Lower leg skin (tissue), 4 donors: ENCODE data around the gene SDCBP2. TPM values are rescaled to one million over a fixed set of nuclear protein-coding genes. Genes with fewer than 3 reads are reported as not detected.

ENCODE experiments used
- DNase-seq, 2 donors: peaks; one replicate each; pipeline ENCODE4 v3.0.0-alpha.2; 2019; ENCODE audit warnings: low spot score in 2 of 2
- H3K4me3 ChIP-seq: fragments of 200-600 bp; sonication (generic); 2 replicates; pipeline ENCODE4 v1.5.1; 2017; ENCODE audit warnings: mild to moderate bottlenecking, low read depth; ENCODE audit not compliant: poor library complexity, severe bottlenecking
- CTCF ChIP-seq, 3 donors: fragments of 450-650 bp; IDR thresholded peaks; one replicate each; pipeline ENCODE4 v1.5.1; 2016; ENCODE audit warnings: antibody characterized with exemption in 3 of 3, mild to moderate bottlenecking in 3 of 3, moderate library complexity in 2 of 3
- POLR2A ChIP-seq, 2 donors: fragments of 450-650 bp; IDR thresholded peaks; one replicate each; pipeline ENCODE4 v1.6.1; 2016 to 2017; ENCODE audit warnings: antibody characterized with exemption in 2 of 2, mild to moderate bottlenecking in 1 of 2, moderate library complexity in 1 of 2
- WGBS, 2 donors: methylation state at CpG; one replicate each; pipeline ENCODE4 v1.1.5; 2018; 5-methylcytosine and 5-hydroxymethylcytosine counted together
- intact Hi-C: fragments of 100-400 bp; cut with DNase I; formaldehyde crosslinking; loops from one replicate; pipeline ENCODE4 v1.15.0; 2023; ENCODE audit warnings: low total_unique reads
- total RNA-seq, 4 donors: library from RNA; depleted of rRNA; stranded (reverse); fragments of >200 nt; gene quantifications; one replicate each; pipeline ENCODE4 v1.1.0, GENCODE V29; 2016

The SDCBP2 gene
- total RNA-seq, 4 donors from 2014 or later = 141 to 206 (median 181) TPM

GRCh38 chr20:1267161-1267560 is 61.8 kb downstream of the SDCBP2 start:
- H3K4me3 ChIP-seq = no peak overlapping the region
- WGBS, 2 donors = 64 to 65% methylated on average over 8 of the region's 8 CpGs
- DNase-seq = no peak
- intact Hi-C loops = no loop called here
- TF ChIP-seq CTCF (IDR thresholded peaks at IDR 0.05) (no peak), POLR2A (IDR thresholded peaks at IDR 0.05) (no peak)

GRCh38 chr20:1266167-1266973 is 62.6 kb downstream of the SDCBP2 start, which contains the start of gene SNPH:
SNPH (plus strand) TSS chr20:1266294; CDS start chr20:1296240, 29,946 bp downstream.
- 0 to 1% methylated on average over 35 to 53 of the region's 61 CpGs for WGBS, 2 donors
- peak within 1 kb of the TSS; percentile 22 for H3K4me3 ChIP-seq
- intact Hi-C loops = no loop called here
- TF ChIP-seq POLR2A (IDR thresholded peaks at IDR 0.05) (no peak), CTCF (IDR thresholded peaks at IDR 0.05) (no peak)
- peak; percentile 39 to 93 for DNase-seq

GRCh38 chr20:1265916-1266166 is 63.1 kb downstream of the SDCBP2 start:
- no peak for DNase-seq
- intact Hi-C loops = no loop called here
- WGBS, 2 donors = 1 to 4% methylated on average over 10 of the region's 10 CpGs
- TF ChIP-seq CTCF (IDR thresholded peaks at IDR 0.05) (no peak), POLR2A (IDR thresholded peaks at IDR 0.05) (no peak)
- peak overlapping the region; percentile 22 for H3K4me3 ChIP-seq

GRCh38 chr20:1265226-1265915 is 63.6 kb downstream of the SDCBP2 start:
- TF ChIP-seq CTCF (IDR thresholded peaks at IDR 0.05) = no peak
- no peak for TF ChIP-seq POLR2A (IDR thresholded peaks at IDR 0.05)
- intact Hi-C loops = no loop called here
- no peak overlapping the region for H3K4me3 ChIP-seq
- WGBS, 2 donors = 85 to 92% methylated on average over 4 of the region's 4 CpGs
- DNase-seq = no peak

GRCh38 chr20:1264727-1265126 is 64.2 kb downstream of the SDCBP2 start:
- TF ChIP-seq CTCF (IDR thresholded peaks at IDR 0.05) (no peak), POLR2A (IDR thresholded peaks at IDR 0.05) (no peak)
- 66 to 90% methylated on average over 2 of the region's 2 CpGs for WGBS, 2 donors
- no peak overlapping the region for H3K4me3 ChIP-seq
- intact Hi-C loops = no loop called here
- no peak for DNase-seq
